ELF-1 (cell line): Measurements from ENCODE around the gene DRP2.
"Not testable (repeated sequence)": the region's sequence is repeated elsewhere in the genome, so short reads cannot be mapped to it uniquely, and the experiment has no call there.

Experiments used
- DNase-seq: peaks from one replicate; pipeline ENCODE4 v3.0.0-alpha.2; 2016; ENCODE audit warnings: low read depth, low spot score

The DRP2 gene, protein sequence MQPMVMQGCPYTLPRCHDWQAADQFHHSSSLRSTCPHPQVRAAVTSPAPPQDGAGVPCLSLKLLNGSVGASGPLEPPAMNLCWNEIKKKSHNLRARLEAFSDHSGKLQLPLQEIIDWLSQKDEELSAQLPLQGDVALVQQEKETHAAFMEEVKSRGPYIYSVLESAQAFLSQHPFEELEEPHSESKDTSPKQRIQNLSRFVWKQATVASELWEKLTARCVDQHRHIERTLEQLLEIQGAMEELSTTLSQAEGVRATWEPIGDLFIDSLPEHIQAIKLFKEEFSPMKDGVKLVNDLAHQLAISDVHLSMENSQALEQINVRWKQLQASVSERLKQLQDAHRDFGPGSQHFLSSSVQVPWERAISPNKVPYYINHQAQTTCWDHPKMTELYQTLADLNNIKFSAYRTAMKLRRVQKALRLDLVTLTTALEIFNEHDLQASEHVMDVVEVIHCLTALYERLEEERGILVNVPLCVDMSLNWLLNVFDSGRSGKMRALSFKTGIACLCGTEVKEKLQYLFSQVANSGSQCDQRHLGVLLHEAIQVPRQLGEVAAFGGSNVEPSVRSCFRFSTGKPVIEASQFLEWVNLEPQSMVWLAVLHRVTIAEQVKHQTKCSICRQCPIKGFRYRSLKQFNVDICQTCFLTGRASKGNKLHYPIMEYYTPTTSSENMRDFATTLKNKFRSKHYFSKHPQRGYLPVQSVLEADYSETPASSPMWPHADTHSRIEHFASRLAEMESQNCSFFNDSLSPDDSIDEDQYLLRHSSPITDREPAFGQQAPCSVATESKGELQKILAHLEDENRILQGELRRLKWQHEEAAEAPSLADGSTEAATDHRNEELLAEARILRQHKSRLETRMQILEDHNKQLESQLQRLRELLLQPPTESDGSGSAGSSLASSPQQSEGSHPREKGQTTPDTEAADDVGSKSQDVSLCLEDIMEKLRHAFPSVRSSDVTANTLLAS

DNA sequence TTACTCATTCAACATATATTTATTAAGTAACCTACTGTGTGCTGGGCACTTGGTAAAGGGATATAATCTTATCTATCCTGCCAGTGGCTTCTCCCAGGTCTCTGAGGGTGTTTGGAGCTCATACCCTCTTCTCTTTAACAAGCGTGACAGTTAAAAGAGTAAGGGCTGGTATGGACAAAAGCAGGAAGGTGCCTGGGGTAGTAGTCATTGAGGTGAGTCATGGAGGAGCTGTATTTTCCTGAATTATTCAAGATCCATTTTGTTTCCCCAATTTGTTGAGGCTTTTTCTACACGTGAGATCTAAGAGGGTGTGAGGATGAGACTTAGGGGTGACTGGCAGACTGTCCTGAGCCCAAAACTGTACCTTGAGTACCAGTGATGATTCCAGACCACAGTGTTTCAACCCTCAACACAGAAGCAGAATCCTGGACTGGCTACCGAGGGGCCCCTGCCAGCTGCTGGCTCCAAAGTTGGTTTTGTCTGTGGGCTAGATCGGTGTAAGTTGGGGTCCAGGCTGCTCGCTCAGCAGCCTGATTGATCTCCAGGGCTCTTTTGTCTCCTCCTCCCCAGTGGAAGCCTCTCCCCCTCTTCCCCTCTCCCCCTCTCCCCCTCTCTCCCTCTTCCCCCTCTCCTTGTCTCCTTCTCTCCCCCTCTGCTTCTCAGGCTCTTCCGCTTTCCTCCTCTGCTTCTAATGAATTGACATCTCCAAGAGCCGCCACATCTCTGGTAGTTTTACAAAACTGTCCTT is at the start of gene DRP2:
Gene DRP2 (plus strand): TSS at position 671 of the 748 bp plus-strand sequence. CDS start 11,862 bp downstream, outside the sequence.
- DNase-seq = no peak

DNA sequence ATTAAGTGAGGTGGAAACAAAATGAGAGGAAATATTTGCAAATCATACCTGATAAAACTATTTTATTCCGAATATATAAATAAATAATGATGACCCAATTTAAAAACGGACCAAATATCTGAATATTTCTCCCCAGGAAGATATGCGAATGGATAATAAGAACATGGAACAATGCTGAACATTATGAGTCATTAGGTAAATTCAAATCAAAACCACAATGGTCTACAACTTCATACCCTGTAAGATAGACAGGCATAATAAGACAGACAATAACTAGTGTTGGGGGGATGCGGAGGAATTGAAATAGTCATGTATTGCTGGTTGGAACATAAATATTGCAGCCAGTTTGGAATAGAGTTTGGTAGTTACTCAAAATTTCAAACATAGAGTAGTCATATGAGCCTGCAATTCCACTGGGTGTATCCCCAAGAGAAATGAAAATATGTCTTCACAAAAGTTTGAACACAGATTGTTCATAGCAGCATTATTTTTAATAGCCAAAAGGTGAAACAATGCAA is 47.6 kb upstream of the DRP2 start:
- DNase-seq = no peak

DNA sequence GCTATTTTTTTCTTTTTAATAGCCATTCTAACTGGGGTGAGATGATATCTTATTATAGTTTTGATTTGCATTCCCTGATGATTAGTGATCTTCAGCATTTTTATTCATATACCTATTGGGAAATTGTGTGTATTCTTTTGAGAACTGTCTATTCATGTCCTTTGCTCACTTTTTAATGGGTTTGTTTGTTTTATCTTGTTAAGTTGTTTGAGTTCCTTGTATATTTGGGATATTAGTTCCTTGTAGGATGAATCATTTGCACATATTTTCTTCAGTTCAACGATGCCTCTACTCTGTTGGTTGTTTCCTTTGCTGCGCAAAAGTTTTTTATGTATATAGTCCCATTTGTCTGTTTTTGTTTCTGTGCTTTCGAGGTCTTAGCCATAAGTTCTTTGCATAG is 43.1 kb upstream of the DRP2 start:
- no peak for DNase-seq

DNA sequence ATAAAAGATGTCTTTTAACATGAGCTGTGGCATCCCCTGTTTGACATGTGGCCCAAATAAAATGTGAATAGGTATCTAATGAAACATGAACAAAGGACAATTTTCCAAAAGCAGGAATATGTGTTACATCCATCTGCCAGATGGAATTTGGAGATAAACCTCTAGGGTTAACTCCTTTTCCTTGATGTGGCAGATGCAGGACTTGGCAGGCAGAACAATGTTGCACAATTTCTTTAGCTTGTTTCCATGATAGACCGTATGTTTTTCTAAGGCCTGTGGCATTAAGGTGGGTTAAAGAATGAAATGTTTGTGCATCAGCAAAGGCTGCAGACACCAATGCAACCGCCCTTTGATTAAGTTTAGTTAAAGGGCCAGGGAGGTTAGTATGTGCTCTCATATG is 34.7 kb upstream of the DRP2 start:
- not testable (repeated sequence) for DNase-seq

DNA sequence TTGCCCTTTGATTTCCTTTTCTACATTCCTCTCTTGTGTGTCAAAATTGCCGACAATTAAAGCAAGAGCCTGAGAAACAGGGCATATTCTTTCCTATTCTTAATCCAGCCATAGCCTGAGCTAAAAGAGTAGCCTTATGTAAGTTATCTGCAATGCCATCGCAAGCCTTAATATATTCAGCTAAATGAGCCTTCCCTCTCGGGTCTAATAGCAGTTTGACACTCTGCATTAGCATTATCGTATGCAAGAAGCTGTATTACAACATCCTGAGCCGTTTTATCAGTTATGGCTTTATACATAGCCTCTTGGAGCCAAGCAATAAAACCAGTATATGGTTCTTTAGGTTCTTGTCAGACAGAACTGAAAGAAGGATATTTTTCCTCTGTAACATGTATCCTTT is 31.6 kb upstream of the DRP2 start:
- DNase-seq = not testable (repeated sequence)

DNA sequence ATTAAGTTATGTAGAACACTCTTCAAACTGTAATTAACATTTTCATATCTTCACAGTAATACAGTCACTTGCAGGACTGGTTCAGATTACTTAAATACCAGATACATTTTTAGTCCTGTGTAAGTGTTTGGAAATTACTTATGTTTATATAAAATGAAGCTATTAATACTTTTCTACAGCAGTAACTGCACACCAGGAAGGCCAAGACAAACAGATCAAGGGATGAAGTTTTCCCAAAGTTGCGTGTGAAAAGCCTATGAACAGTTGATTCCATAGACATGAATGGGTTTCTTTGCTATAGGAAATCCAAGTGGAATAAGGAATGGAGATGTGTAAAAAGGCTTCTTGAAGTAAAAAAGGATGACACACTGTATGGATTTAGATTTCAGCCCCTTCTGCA is 28.9 kb upstream of the DRP2 start:
- DNase-seq = no peak

DNA sequence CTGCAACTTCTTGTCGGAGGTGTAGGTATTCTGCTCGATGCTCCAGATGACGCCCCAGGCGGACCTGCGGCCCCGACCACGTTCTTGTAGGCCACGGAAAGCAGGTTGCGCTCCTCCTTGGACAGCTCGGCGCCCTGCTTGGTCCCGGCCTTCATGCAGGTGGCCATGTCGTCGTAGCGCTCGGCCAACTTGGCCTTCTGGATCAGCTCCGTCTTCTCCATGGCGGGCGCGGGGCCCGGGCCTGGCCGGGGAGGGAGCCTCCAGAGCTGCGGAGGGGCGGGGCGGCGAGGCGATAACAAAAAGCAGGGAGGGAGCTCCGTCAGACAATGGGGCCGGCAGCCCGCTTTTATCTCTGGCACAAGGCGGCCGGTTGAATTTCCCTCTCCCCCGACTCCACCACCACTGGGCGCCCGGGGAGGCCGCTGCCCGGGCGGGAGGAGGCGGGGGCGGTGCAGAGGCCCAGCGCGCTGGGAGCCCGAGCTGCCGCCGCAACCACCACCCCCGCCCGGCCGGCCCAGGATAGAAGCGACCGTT is 28.3 kb upstream of the DRP2 start:
- DNase-seq = peak; percentile 91

DNA sequence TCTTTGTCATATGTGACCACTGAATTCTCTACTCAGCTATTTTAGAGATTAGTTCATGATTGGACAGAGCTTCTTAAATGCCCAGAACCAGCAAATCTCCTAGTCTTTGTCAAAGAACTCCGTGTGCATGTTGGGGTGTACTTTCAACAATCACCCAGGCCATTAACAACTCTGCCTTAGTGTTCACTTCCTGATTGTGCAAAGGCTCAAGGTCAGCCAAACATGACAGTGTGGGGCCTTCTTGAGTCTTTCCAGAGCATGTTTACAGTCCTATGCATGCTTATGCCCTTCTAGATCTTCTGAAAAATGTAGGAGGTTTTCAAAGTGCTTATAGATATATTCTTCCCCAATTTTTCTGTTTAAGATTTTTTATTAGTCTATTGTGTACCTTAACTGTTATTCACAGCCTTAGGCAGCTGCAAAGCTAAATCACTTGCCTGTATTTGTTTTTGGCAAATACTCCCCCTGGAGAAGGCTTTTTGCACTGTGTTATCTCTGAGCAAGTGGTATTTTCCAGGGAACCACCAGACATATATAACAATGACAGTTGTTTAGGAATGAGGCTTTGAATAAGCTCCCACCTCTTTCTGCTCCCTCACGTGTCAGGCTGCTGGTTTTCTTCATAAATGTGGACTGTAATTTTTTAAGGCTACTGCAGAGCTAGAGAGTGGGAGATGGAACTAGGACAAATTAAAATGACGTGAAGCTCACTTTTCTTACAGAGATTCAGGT is 24.0 kb upstream of the DRP2 start:
- DNase-seq = no peak

DNA sequence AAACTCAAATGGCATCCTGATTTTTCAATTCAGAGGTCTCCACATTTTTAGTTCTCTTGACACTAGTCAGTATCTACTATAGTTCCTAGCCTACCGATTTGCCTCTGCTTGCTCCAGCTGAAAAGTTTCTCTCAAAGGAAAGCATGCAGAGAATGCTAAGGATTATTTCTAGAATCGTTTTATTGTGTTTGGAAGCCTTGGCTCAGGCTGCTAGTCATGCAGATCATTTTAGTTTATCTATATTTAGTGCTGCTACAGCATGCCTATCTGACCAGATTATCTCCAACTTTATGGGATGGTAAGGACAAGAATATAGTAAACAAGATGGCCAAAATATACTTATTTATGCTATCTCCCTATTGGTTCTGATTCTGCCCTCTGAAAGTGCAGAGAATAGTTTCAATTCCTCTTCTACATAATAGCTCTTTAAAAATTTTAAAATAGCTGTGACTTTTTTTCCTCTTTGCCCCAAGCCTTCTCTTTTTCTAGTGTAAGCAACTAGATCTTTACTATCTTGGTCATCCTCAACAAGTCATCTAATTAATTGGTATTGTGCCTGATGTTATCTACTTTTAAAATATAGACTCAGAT is 15.7 kb upstream of the DRP2 start:
- DNase-seq = no peak

DNA sequence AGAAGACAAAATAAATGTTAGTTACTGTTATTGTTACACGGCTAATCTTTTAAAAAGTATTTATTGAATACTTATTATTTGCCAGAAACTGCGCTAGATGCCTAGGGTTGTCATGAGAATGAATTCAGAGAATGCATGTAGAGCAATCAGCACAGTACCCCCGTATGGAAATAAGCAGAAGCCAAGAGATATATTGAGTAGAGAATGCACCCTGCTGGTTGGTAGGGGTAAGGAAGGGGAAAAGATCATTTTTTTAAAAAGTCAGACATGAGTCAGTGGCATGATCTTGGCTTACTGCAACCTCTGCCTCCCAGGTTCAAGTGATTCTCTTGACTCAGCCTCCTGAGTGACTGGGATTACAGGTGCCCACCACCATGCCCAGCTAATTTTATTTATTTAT is 13.1 kb upstream of the DRP2 start:
- no peak for DNase-seq

DNA sequence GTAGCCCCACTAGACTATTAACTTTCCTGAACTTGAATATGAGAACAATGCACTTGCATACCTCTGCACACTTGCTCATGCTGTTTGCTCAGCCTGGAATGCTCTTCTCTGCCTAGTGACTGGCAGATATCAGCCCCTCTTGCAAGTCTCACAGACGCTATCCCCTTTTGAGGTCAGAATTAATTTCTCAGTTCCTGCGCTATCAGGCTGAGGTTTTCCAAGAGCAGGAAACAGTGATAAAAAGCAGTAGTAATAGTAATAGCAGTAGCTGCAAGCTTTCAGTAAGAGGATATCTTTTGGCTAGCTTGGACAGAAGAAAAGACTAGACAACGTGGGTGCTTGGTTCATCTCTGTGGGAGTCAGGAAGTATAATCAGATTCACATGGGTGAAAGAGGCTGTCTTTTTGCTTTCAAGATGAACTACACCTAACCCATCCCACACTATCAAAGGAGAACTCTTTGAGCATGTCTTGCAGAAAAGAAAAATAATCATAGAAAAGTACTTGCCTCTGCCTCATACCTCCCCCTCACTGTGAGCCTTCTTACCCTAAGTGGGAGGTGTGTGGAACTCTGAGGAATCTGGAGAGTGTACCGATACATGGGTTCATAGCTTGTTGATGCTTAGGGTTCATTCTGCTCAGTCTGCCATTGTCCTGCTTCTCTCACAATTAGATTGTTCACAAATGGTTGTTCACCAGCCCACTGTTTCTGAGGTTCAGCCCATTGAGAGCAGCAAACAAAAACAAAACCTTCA is 11.3 kb upstream of the DRP2 start:
- no peak for DNase-seq

DNA sequence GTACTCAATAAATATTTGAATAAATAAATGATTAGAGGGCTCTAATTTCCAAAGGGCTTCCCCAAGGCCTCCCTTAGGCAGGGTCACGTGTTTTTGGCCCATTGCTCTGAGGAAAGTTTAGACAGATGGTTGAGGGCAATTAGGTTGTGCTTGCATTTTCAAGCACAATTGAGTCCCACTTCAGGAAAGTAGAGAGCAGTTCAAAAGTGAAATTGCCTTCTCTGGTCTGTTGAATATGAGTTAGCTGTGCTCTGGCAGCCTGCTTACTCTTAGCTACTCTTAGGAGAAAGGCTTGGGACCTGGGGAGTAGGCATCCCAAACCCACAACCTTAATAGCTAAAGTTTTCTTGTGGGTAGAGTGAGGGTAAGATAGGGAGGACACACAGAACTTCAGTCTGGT is 9.0 kb upstream of the DRP2 start:
- no peak for DNase-seq

DNA sequence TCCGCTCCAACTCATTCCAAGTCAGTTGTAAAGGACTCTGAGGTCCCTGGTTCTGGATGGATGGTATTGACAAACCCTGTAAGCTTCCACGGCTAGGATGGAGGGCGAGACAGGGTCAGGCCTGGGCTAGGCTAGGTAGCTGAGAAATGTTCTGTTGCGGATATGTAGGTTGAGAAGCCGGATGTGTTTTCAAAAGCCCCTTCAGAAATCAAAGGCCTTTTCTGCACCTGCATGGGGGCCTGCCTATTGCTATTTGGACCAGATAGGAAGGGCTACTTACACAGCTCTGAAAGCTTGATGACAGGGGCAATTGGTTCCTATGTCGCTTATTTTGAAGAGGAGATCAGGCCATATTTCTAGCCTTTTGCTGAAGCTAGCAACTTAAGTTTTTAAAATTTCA is 1.9 kb upstream of the DRP2 start:
- no peak for DNase-seq

DNA sequence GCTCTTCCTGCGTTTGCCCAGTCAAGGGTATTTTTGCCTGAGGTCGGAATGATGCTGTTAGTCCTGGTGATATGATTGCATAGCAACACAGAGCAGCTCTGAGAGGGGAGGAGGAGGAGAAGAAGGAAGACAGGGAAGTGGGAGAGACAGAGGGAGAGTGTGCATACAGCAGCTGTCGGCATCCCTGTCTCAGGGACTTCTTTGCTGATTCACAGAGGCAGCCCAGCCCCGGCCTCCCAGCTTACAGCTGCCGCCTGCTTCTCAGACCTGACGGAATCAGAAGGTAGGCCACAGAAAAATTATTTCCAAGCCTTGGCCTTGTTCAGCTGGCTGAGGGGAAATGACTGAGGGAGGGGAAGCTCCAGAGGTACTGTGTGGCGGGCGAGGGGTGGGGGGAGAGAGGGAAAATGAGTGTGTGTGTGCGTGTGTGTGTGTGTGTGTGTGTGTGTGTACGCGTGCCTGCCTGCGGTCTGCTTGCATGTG is 319 bp downstream of the DRP2 start:
- peak; percentile 40 for DNase-seq

DNA sequence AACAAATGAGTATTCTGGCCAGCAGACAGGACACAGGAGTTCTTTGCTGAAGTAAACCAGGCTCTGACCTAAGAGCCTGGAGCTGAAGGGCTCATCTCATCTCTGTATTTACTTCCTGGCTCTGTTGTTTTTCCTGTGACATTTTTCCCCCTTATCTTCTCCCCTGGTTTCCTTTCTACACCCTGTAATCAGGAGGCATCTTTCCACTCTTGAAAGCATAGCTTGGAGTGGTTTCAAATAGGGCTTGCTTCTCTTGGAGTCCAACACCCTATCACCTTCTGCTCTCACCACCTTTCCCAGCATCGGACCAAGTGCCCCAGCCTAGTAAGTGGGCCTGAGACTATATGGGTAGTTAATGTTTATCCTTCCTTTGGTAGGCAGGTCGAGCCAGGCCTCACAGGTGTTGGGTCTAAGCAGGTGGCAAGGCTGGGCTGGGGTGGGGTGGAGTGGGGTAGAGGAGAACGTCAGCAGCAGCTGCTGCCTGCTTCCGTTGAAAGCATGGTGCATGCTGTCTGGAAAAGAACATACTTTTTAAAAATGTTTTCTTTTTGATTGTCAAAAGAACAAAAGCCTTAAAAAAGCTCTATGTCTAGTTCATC is 1.2 kb downstream of the DRP2 start:
- no peak for DNase-seq

DNA sequence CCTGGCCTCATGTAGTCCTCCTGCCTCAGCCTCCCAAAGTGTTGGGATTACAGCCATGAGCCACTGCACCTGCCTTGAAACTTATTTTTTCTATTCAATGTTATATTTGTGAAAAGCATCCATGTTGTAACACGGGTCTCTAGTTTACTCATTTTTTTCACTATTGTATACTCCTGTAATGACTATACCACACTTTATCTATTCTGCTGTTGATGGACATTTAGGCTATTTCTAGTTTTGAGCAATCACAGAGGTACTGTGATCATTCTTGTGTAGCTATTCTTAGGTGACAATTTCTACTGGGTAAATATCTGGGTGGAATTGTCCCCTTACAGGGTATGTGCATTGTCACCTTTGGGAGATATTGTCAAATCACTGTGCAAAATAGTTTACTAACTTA is 3.6 kb downstream of the DRP2 start:
- DNase-seq = no peak

DNA sequence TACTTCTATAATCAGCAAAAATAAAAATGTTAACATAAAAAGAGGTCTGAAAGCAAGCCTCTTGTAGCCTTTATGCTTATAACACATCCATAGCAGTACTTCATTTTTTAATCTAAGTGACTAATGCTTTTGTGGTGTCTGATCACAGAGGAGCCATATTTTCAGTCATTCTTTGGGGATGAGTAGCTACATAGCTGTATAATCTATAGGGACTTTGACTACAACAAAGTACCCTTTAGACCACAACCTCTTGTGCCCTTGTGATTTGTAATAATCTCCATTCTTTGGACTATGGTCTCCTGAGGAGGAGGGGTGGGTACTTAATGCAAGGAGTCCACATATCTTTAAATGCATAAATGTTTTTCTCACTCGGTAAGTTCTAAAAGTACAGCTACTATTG is 9.6 kb downstream of the DRP2 start:
- DNase-seq = no peak

DNA sequence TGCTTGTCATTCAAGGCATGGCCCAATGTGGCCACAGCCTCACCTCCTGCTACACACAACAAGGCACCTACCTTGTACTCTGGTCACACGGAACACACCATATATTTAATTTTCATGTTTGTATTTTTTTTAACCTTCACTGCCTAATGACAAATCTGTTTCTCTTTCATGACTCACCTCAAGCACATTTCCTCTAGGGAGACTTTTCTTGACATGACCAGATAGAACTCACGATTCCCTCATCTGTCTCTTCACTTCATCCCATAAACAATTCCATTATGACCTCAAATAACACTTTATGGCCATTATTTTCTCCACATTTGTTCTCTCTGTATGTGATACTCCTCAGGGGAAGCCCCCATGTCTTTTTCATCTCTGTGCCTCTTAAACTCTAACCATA is 11.1 kb downstream of the DRP2 start:
- no peak for DNase-seq

DNA sequence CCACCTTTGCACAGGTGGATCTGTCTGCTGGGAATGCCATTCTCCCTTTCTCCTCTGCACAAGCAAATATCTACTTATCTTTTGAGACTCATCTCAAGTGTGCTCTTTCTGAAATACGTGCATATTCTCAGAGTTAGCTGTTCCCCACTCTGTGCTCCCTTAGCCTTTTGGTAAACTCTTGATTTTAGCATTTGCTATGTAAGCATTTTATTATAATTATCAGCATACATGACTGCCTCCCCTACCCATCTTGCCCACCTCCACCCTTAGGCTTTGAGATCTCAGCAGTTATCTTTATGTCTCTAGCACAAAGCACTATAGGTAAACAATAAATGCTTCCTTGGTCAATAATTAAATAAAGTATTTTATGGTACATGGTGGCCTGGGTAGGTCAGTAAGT is 11.5 kb downstream of the DRP2 start:
- DNase-seq = no peak
